ENCODE results near the gene PYGO1.
A peak's percentile ranks its signal among the peaks of the same experiment; 100 is the strongest.
"Not testable (repeated sequence)": the region's sequence is repeated elsewhere in the genome, so short reads cannot be mapped to it uniquely, and the experiment has no call there.

The PYGO1 gene

GRCh38 chr15:55564347-55565145 lies 23.6 kb downstream of the PYGO1 start:
- DNase-seq (ENCODE audit: low spot score): no peak

DNA sequence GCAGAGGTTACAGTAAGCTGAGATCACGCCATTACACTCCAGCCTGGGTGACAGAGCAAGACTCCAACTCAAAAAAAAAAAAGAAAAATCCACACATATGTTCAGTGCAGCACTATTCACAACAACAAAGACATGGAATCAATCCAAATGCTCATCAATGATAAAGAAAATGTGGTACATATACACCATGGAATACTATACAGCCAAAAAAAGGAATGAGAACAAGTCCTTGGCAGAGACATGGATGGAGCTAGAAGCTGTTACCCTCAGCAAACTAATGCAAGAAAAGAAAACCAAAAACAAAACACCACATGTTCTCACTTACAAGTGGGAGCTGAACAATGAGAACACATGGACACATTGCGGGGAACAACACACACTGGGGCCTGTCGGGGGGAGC lies 25.5 kb downstream of the PYGO1 start:
- DNase-seq (ENCODE audit: low spot score): no peak

DNA sequence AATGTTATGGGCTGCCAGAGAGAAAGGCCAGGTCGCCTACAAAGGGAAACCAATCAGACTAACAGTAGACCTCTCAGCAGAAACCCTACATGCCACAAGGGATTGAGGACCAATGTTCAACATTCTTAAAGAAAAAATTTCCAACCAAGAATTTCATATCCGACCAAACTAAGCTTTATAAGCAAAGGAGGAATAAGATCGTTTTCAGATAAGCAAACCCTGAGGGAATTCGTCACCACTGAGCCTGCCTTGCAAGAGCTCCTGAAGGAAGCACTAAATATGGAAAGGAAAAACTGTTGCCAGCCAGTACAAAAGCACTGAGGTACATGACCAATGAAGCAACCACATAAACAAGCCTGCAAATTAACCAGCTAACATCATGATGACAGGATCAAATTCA lies 33.1 kb downstream of the PYGO1 start:
- no peak for DNase-seq (ENCODE audit: low spot score)

- peak; percentile 54 for DNase-seq (ENCODE audit: low spot score)
Measured at GRCh38 chr15:55552926-55553325, 35.2 kb downstream of the PYGO1 start.

DNA sequence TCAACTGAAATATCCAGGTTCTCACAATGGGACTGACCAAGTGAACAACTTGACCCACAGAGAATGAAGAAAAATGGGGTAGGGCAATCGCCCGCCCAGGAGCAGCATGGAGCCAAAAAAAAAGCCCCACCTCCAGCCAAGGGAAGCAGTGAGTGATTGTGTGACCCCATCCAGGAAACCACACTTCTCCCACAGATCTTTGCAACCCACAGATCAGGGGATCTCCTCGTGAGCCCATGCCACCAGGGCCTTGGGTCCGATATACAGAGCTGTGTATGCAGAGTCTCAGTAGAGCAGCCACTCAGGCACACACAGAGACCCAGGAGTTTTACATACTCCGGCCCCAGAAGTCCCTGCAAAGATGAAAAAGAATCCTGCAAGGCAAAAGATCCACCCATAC lies 35.7 kb downstream of the PYGO1 start:
- no peak for DNase-seq (ENCODE audit: low spot score)

- DNase-seq (ENCODE audit: low spot score): no peak
Measured at GRCh38 chr15:55549305-55549704, 38.8 kb downstream of the PYGO1 start.

DNA sequence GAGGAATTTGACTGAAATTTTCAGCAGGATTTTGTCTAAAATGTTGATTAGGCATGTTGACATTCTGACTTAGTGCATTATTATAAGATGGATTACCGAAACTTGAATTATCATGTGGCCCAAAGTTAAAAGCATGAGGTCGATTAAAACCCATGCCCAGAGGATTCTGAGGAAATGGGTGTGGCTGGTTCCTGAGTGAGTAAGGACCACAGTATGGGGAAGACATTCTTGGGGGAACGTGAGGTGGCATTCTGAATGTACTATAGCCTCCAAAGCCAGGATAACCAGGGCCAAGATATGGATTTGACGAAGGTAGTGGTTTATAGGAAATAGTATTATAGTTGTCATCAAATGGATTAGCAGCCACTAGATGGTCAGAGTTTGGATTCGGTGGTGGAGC lies 41.4 kb downstream of the PYGO1 start:
- DNase-seq (ENCODE audit: low spot score): no peak

DNA sequence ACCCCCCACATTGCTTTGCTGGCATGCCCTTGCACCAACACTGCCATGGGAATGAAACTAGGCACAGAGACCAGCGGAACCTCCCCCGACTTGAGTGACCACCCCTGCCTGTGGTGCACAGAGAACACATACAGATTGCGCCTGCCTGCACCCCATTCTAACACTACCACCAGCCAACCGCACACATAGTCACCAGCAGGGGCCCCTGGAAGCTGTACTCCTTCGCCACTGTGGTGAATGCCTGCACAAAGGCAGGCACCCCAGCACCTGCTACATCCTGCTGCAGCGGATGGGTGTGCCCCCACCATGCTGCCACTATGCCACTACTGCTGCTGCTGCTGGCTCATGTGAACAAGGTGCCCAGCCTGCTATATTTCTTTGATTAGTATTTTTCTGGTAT lies 52.7 kb downstream of the PYGO1 start:
- DNase-seq (ENCODE audit: low spot score): no peak

GRCh38 chr15:55532944-55533343 lies 55.2 kb downstream of the PYGO1 start:
- no peak for DNase-seq (ENCODE audit: low spot score)

- DNase-seq (ENCODE audit: low spot score): no peak
Measured at GRCh38 chr15:55530861-55531313, 57.3 kb downstream of the PYGO1 start.

DNA sequence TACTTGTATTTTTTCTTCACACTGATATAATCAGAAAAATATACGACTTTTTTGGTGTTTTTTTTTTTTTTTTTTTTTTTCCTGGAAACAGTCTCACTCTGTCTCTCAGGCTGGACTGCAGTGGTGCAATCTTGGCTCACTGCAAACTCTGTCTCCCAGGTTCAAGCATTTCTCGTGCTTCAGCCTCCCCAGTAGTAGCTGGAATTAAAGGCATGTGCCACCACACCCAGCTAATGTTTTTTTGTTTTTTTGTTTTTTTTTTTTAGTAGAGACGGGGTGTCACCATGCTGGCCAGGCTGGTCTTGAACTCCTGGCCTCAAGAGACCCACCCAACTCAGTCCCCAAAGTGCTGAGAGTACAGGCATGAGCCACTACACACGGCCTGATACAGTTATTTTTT lies 59.3 kb downstream of the PYGO1 start:
- DNase-seq (ENCODE audit: low spot score): no peak

GRCh38 chr15:55527150-55527549 lies 61.0 kb downstream of the PYGO1 start:
- DNase-seq (ENCODE audit: low spot score): no peak

GRCh38 chr15:55526559-55527036 lies 61.5 kb downstream of the PYGO1 start:
- peak; percentile 49 for DNase-seq (ENCODE audit: low spot score)

- no peak for DNase-seq (ENCODE audit: low spot score)
Measured at GRCh38 chr15:55522742-55523450, 65.2 kb downstream of the PYGO1 start.

DNA sequence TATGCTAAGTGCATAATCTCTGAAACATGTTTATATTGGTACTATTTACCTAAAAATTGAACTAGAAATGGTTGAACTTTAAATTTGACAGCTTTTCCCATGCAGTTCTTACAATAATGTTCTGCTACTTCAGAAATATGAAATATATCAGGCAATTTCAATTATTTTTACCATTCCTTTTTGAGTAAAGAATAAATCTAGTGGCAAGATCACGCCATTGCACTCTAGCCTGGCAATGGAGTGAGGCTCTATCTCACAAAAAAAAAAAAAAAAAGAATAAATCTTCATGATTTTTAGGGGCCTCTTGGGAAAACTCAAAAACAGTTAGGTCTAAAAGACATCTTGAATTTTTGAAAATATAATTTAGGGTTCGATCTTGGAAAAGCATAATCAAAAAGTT lies 69.5 kb downstream of the PYGO1 start:
- no peak for DNase-seq (ENCODE audit: low spot score)

DNA sequence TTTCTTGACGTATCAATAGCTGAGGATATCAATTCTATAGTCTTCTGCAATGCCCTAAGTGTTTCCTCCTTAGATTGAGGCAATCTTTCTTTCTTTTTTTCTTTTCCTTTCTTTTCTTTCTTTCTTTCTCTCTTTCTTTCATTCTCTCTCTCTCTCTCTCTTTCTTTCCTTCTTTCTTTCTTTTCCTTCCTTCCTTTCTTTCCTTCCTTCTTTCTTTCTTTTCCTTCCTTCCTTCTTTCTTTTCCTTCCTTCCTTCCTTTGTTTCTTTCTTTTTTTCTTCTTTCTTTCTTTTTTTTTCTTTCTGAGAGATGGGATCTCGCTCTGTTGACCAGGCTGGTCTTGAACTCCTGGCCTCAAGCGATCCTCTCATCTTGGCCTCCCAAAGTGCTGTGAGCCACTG lies 70.1 kb downstream of the PYGO1 start:
- DNase-seq (ENCODE audit: low spot score): no peak

GRCh38 chr15:55515991-55516776 lies 72.0 kb downstream of the PYGO1 start:
- no peak for DNase-seq (ENCODE audit: low spot score)

- DNase-seq (ENCODE audit: low spot score): no peak
Measured at GRCh38 chr15:55515491-55515890, 72.7 kb downstream of the PYGO1 start.

DNA sequence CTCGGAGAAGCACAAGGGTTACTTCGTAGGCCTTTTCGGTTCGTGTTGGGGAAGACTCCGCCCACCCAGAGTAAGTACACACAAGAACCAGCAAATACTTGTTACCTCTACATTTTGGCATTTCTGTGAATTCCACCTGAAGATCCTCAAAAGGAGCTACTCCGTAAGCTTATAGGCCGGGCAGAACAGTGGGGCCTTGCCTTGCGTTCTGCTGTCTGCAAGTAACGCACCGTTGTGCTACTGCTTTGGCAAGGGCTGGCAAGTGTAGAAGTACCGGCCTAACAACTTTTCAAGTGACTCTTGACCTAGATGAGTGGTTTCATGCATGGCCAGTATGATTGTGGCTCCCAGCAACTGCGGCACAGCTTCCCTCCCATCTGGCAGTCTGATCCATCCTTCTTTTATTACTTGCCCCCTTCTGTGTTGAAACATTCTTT lies 73.7 kb downstream of the PYGO1 start:
- DNase-seq (ENCODE audit: low spot score): no peak

GRCh38 chr15:55513621-55514413 lies 74.3 kb downstream of the PYGO1 start:
- not testable (repeated sequence) for DNase-seq (ENCODE audit: low spot score)

DNA sequence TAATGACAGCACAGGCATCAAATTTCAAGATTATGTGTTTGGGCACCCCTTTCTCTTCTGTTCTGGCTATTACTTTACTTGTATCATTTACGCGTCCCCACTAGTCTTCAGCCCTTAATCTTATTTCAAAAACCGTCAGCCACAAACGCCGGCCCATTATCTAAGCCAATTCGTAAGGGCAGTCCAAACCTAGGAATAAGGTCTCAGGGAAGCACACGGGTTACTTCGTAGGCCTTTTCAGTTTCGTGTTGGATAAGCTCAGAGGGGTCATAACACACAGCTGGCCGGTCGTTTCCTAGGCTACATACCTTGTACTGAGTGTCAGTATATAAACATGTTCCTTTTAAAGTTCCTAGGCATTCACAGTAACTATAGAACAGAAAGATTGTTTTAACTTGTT lies 75.0 kb downstream of the PYGO1 start:
- no peak for DNase-seq (ENCODE audit: low spot score)

DNA sequence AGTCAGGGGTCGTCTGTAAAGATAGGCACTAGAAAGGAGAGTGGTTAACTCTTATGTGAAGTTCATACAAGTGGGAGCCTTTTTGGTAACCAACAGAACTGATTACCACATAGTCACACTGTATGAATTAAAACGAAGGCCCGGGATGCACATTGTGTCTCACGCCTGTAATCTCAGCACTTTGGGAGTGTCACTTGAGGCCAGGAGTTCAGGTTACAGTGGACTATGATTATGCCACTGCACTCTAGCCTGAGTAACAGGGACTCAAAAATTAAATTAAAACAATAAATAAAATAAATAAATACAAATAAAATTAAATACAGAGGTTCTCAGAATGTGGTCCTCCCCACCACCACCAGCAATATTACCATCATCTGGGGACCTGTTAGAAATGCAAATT lies 80.6 kb downstream of the PYGO1 start:
- DNase-seq (ENCODE audit: low spot score): no peak

All from ecto neural progenitor cell (in vitro differentiated cells).